CD4-positive, alpha-beta T cell treated with Interleukin-21 for 1 hour (primary cell): Measurements from ENCODE around the gene FUBP3.

Experiments
- DNase-seq: peaks from one replicate; pipeline ENCODE4 v3.0.0-alpha.2; 2020

The FUBP3 gene

GRCh38 chr9:130635721-130636647, 56.6 kb downstream of the FUBP3 start:
- DNase-seq: no peak

GRCh38 chr9:130636648-130637020, 57.3 kb downstream of the FUBP3 start:
- no peak for DNase-seq

DNA sequence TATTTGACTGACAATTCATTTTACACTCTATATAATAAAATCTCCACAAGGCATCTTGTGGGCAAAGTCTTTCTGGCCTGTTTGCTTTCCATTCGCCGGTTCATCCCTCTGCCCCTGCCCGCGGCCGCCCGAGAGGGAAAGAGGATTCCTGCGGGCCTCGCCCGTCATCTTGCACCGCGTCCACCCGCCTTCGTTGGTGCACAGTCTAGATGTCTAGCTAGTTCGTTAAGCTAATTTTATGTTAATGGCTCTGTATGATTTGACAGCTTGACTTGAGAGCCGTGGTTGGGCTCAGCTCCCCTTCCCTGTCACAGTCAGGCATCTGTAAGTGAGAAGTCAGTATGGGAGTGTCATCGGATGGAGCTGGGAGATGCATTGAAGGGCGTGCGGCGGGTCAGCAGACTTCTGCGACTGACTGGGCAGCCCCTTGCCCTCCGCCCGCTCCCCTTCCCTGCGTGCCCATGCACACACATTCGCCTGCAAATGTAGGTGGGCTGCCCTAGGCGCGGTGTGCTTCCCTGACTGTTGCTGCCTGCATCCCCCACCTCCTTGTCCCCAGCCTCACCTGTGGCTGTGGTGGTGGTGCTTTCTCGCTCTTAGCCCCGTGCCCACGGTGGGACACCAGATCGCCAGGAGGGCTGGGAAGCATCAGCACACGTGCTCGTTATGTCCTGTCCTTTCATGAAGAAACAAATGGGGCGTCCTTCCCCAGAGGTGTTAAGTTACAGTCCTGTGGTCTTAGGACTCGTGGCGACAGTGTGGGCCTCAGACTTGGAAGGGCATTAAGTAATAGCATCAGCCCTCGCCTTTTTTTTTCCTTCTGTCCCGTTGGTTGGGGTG, 59.1 kb downstream of the FUBP3 start:
- DNase-seq: no peak

DNA sequence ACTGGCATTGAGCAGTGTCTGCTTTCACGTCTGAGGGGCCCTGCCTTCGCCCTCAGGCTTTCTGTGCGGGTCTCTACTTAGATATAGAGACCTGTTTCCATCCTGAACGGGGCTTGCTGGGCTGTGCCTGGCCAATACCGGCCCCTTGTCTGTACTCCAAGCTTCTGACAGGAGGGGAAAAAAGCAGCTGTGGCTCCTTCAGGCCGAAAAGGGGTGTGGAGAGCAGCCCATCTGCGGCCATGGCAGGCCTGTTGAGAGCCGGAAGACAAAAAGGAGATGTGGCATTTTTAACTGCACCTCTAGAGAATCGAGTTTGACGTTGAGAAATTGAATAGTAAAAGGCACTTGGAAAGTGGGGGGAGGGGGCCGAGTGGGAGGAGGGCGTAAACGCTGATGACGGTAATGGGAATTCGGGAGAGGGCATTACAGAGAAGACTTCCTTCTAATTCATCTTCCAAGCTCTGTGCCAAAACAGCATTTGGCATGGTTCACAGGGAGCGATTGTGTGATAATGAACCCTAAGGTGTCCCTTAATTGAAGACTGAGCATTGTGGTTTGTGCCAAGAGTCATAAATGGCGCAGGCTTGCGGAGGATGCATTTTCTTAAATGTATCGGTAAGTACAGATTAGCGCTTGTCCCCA, 59.9 kb downstream of the FUBP3 start:
- no peak for DNase-seq

DNA sequence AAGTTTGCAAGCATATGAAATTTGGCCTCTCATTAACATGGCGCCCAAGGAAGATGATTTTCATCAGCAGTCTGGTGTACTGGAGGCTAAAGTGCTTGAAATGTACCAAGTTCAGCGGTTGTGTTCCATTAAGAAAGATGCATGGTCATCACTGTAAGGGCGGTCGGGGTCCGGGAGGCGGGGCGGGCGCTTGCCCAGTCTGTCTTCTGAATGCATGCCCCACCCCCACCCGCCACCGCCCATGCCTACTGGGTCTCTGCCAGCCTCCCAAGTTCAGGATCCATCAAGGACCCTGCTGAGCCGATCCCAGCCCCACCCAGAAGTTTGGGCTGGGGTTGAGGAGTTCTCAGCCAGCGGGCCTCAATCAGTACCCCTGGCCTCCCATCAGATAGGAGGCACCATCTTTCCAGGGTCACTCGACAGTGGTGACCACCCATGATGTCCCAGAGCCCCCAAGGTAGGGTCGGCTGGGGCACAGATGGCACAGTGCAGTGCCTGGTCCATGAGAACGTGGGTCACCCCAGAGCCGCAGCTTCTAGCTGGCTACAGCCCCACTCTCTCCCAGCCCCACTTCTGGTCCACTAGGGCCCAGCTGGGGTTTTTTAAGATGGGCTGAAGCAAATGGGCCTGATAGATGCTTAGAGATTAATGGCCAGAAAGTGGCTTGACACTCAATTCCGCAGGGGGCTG, 60.6 kb downstream of the FUBP3 start:
- DNase-seq: no peak

DNA sequence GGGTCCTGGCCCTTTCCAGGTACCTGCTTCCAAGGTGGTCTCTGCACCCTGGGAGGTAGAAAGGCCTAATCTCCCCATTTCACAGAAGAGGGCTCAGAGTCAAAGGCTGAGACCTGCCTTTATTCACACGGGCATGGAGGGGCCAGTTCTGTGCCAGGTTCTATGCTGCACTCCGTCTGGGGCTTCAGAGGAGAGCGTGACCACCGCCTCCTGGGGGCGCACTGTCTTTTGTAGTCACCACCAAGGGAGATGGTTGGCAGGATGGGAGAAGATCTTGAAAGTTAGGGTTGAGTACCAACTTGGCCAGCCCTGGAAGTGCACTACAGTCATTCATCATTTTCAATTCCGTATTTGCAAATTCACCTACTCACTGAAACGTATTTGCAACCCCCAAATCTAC, 61.3 kb downstream of the FUBP3 start:
- no peak for DNase-seq

DNA sequence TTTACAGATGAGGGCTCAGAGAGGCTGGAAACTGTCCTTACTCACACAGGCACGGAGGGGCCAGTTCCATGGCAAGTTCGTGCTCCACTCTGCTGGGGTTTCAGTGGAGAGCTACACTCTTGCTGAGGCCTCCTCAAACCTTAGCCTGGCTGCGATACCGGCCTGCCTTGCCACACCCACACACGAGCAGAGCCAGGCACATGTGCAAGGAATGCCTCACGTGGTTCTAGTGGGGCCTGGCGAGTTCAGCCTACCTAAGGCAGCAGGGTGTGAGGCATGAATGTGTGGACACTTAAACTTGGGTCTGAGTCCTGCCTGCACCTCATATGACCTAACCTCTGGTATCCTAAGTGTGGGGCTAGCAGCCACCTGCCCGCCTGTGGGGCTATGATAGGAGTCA, 63.5 kb downstream of the FUBP3 start:
- no peak for DNase-seq

GRCh38 chr9:130651221-130651620, 71.8 kb downstream of the FUBP3 start:
- DNase-seq: no peak

GRCh38 chr9:130651752-130652151, 72.4 kb downstream of the FUBP3 start:
- no peak for DNase-seq

GRCh38 chr9:130654879-130655278, 75.5 kb downstream of the FUBP3 start:
- no peak for DNase-seq

GRCh38 chr9:130658893-130659698, 79.7 kb downstream of the FUBP3 start:
- no peak for DNase-seq

DNA sequence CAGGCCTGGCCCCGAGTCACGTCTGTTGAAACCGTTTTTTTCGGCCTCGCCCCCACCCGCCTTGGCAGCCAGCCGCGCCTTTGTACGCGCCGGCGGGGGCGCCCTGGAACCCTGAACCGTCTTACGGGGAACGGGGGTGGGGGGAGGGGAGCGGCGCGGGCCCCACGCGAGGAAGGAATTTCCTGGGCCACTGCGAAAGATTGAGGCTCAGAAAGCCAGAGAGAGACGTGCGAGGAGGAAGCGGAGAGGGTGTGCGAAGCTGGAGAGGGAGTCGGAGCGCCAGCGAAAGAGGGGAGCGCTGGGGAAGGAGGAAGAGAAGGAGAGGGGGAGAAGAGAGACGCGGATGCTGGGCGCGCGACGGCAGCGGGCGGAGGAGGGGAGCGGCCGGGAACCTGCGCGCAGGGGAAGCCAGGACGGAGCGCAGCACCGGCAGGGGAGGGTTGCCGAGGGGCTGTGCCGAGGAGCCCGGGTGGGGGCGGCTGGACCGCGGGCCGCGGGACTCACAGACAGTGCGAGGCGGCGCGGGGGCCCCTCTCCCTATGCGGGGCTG, 80.4 kb downstream of the FUBP3 start:
- DNase-seq: no peak

- no peak for DNase-seq
These were observed 80.9 kb downstream of the FUBP3 start for GRCh38 chr9:130660326-130660682.

- DNase-seq: no peak
These were observed 81.5 kb downstream of the FUBP3 start for GRCh38 chr9:130660683-130661450.

GRCh38 chr9:130661451-130662098, 82.2 kb downstream of the FUBP3 start:
- no peak for DNase-seq

DNA sequence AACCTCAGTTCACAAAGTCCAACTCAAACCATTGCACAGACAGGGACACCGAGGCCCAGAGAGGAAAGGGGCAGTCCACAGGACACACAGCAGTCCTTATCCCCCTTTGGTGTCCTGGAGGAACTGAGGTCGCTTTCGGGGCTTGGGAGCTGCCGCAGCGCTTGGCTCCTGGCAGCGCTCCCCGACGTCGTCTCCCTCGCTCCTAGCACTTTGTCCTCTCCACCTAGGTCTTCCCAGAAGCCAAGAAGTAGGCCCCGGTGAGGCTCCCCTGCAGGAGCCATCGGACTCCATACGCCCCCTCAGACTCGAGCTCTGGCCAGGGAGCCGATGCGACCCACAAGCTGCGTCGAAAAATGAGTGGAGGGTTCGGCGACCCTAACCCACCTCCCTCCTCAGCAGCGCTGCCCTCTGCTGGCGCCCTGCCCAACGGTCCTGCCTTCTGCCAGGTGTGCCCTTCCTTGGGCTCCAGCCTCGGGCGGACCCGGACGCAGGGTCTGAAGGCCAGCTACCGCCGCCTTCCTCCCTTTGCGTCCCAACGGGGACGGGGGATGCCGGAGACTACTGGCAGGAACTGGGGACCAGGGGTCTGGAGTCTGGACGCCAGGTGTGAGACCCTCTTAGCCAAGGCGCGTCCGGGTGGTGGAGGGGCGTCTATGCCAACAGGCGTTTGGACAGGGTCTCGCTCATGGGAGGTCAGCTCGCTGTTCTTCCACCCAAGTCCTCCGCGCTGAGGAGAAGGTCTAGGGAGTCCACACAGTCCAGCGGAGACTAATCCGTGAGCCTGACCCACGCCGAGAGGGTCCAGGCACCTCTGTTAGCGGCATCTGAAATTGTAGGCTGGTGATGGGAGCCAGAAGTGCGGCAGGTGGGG, 83.0 kb downstream of the FUBP3 start:
- no peak for DNase-seq

GRCh38 chr9:130662970-130663257, 83.5 kb downstream of the FUBP3 start:
- no peak for DNase-seq

GRCh38 chr9:130663258-130663976, 84.0 kb downstream of the FUBP3 start:
- no peak for DNase-seq

GRCh38 chr9:130663977-130664250, 84.5 kb downstream of the FUBP3 start:
- no peak for DNase-seq
